Stimulated activated CD8-positive, alpha-beta memory T cell treated with anti-CD3 and anti-CD28 coated beads, Interleukin-15, amount 100 ng/mL, for 24 hours (primary cell): ENCODE measurements around the gene ZNF148.
"Not testable (repeated sequence)": the region's sequence is repeated elsewhere in the genome, so short reads cannot be mapped to it uniquely, and the experiment has no call there.

Experiments
- DNase-seq: peaks from one replicate; pipeline ENCODE4 v3.0.0-alpha.2; 2020; ENCODE audit warnings: low read depth

The ZNF148 gene

GRCh38 chr3:125374501-125374995 is 577 bp downstream of the ZNF148 start:
- DNase-seq: no peak

- DNase-seq: no peak
Measured at GRCh38 chr3:125367403-125368230, 7.5 kb downstream of the ZNF148 start.

GRCh38 chr3:125366132-125366531 is 9.0 kb downstream of the ZNF148 start:
- DNase-seq: no peak

GRCh38 chr3:125359700-125360099 is 15.4 kb downstream of the ZNF148 start:
- no peak for DNase-seq

- no peak for DNase-seq
Measured at GRCh38 chr3:125358923-125359322, 16.2 kb downstream of the ZNF148 start.

- DNase-seq: no peak
Measured at GRCh38 chr3:125357837-125358236, 17.3 kb downstream of the ZNF148 start.

- peak; percentile 19 for DNase-seq
Measured at GRCh38 chr3:125357032-125357658, 18.0 kb downstream of the ZNF148 start.

- no peak for DNase-seq
Measured at GRCh38 chr3:125356140-125357026, 18.7 kb downstream of the ZNF148 start.

- DNase-seq: no peak
Measured at GRCh38 chr3:125353659-125354058, 21.5 kb downstream of the ZNF148 start.

GRCh38 chr3:125353128-125353527 is 22.0 kb downstream of the ZNF148 start:
- no peak for DNase-seq

- DNase-seq: no peak
Measured at GRCh38 chr3:125351814-125352456, 23.2 kb downstream of the ZNF148 start.

- no peak for DNase-seq
Measured at GRCh38 chr3:125351152-125351551, 24.0 kb downstream of the ZNF148 start.

- no peak for DNase-seq
Measured at GRCh38 chr3:125350597-125350996, 24.5 kb downstream of the ZNF148 start.

- DNase-seq: no peak
Measured at GRCh38 chr3:125349556-125350165, 25.5 kb downstream of the ZNF148 start.

GRCh38 chr3:125349055-125349454 is 26.1 kb downstream of the ZNF148 start:
- no peak for DNase-seq

- not testable (repeated sequence) for DNase-seq
Measured at GRCh38 chr3:125343367-125343766, 31.8 kb downstream of the ZNF148 start.

GRCh38 chr3:125340121-125340520 is 35.0 kb downstream of the ZNF148 start:
- DNase-seq: no peak

GRCh38 chr3:125337506-125337905 is 37.6 kb downstream of the ZNF148 start:
- no peak for DNase-seq

GRCh38 chr3:125334675-125335560 is 40.2 kb downstream of the ZNF148 start:
- no peak for DNase-seq

GRCh38 chr3:125332504-125332903 is 42.6 kb downstream of the ZNF148 start:
- no peak for DNase-seq
